SU-DHL-6 (cell line): ENCODE measurements around the gene LSM3.
"Not testable (repeated sequence)": the region's sequence is repeated elsewhere in the genome, so short reads cannot be mapped to it uniquely, and the experiment has no call there.

Experiments used
- EZH2phosphoT487 ChIP-seq: fragments of 200-600 bp; sonication (generic), shearing (Covaris generic); conservative IDR thresholded peaks from 2 replicates; pipeline ENCODE4 v1.6.1; 2018; ENCODE audit warnings: mild to moderate bottlenecking, antibody characterized with exemption, low read length, moderate library complexity, mixed read lengths
- TF ChIP-seq, protein P1 (sequence below): fragments of 200-600 bp; sonication (generic); IDR thresholded peaks from one replicate; pipeline ENCODE4 v1.5.1; 2017; ENCODE audit warnings: antibody characterized with exemption, mild to moderate bottlenecking, low read length, moderate library complexity; ENCODE audit not compliant: insufficient read depth, poor library complexity, severe bottlenecking

DNA sequence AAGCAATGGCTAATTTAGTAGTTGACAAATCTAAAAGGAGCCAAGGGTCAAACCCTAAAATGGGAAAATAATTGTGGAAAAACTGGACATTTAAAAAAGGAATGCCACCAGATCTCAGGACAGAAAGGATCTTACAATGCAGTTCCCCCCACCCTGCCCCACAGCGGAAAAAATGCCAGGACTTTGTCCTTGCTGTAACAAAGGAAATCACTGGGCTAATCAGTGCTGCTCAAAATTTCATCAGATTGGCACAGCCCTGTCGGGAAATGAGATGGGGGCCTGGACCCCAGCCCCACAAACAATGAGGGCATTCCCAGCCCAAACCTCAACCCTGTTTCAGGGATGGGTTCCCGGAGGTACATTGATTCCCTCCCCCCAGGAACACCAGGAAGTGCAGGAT, 47.7 kb downstream of the LSM3 start:
- TF ChIP-seq, protein P1, sequence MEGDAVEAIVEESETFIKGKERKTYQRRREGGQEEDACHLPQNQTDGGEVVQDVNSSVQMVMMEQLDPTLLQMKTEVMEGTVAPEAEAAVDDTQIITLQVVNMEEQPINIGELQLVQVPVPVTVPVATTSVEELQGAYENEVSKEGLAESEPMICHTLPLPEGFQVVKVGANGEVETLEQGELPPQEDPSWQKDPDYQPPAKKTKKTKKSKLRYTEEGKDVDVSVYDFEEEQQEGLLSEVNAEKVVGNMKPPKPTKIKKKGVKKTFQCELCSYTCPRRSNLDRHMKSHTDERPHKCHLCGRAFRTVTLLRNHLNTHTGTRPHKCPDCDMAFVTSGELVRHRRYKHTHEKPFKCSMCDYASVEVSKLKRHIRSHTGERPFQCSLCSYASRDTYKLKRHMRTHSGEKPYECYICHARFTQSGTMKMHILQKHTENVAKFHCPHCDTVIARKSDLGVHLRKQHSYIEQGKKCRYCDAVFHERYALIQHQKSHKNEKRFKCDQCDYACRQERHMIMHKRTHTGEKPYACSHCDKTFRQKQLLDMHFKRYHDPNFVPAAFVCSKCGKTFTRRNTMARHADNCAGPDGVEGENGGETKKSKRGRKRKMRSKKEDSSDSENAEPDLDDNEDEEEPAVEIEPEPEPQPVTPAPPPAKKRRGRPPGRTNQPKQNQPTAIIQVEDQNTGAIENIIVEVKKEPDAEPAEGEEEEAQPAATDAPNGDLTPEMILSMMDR: not testable (repeated sequence)
- TF ChIP-seq EZH2phosphoT487: not testable (repeated sequence)
